ENCODE measurements around the gene FNBP1.

FNBP1 gene

GRCh38 chr9:130054820-130055219 lies 11.8 kb upstream of the FNBP1 start:
- TF ChIP-seq CTCF (conservative IDR thresholded peaks at IDR 0.05): no peak
- H3K27ac ChIP-seq: peak overlapping the region; percentile 94

- no peak for TF ChIP-seq CTCF (conservative IDR thresholded peaks at IDR 0.05)
- peak overlapping the region; percentile 94 for H3K27ac ChIP-seq
These were observed 11.4 kb upstream of the FNBP1 start for GRCh38 chr9:130054325-130054786.

DNA sequence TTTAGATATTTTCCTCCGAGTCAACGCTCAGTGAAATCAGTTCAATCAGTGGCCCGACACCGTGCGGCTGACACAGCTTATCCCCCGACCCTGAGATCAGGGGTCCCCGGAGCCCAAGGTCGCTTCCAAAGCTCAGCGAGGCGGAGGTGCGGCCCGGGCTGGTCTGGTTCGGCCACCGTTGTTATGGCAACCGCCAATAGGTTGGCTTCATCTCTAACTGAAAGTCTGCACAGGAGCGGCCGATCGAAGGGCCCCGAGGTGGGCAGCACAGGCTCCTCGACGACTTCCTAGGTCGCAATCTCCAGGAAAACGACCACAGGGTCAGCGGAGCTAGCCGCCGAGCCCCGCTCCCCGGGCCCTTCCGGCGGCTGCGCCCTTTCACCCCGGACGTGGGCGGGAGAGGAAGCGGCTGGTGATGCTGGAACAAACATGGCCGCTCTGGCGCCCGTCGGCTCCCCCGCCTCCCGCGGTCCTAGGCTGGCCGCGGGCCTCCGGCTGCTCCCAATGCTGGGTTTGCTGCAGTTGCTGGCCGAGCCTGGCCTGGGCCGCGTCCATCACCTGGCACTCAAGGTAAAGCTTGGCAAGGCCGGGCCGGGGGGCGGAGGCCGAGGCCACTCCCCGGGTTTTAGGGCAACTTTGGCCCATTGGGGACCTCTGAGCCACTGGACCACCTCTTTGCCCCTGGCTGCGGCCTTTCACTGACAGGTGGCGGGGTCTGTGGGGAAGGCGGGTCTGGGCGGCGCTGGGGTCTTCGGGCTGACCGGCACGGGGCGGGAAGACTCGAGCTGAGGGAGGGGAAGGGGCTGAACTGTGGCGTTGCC lies 10.7 kb upstream of the FNBP1 start, which contains the start of gene GPR107:
Gene GPR107 (plus strand): TSS at position 403 of the 821 bp plus-strand sequence. CDS start 27 bp downstream, at position 430.
- TF ChIP-seq CTCF (conservative IDR thresholded peaks at IDR 0.05): no peak
- peak within 1 kb of the TSS; percentile 94 for H3K27ac ChIP-seq

- H3K27ac ChIP-seq: peak overlapping the region; percentile 94
- no peak for TF ChIP-seq CTCF (conservative IDR thresholded peaks at IDR 0.05)
These were observed 10.1 kb upstream of the FNBP1 start for GRCh38 chr9:130053109-130053503.

DNA sequence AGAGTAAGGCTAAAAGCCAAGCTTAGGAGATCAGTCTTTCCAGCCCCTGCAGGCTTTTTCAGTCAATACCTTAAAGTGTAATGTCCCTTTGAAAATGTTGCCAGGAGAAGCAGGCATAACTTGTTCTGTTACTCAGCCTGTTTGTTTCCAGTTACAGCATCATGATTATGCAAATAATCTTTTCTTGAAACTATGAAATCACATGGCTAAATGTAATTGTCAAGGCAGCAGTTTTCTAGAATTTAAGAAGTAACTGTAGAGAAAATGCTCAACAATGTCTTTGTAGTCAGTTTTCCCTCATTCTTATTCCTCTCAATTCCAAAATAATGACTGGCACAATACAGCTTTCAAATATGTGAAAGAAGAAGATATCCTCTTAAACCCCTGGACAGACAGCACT lies 8.9 kb upstream of the FNBP1 start:
- H3K27ac ChIP-seq: peak overlapping the region; percentile 94
- no peak for TF ChIP-seq CTCF (conservative IDR thresholded peaks at IDR 0.05)

DNA sequence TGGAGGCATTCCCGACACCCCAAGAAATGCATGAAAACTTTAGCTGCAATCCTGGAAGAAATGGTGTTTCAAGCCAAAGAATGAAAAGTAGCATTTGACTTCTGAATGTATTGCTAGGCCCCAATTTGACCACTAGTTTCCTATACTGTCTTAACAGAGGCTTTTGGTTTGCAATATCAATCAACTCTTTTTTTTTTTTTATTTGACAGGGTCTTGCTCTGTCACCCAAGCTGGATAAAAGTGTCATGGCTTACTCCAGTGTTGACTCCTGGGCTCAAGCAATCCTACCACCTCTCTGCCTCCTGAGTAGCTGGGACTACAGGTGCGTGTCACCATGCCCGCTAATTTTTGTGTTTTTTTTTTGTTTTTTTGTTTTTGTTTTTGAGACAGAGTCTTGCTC lies 7.5 kb upstream of the FNBP1 start:
- peak overlapping the region; percentile 94 for H3K27ac ChIP-seq
- no peak for TF ChIP-seq CTCF (conservative IDR thresholded peaks at IDR 0.05)

DNA sequence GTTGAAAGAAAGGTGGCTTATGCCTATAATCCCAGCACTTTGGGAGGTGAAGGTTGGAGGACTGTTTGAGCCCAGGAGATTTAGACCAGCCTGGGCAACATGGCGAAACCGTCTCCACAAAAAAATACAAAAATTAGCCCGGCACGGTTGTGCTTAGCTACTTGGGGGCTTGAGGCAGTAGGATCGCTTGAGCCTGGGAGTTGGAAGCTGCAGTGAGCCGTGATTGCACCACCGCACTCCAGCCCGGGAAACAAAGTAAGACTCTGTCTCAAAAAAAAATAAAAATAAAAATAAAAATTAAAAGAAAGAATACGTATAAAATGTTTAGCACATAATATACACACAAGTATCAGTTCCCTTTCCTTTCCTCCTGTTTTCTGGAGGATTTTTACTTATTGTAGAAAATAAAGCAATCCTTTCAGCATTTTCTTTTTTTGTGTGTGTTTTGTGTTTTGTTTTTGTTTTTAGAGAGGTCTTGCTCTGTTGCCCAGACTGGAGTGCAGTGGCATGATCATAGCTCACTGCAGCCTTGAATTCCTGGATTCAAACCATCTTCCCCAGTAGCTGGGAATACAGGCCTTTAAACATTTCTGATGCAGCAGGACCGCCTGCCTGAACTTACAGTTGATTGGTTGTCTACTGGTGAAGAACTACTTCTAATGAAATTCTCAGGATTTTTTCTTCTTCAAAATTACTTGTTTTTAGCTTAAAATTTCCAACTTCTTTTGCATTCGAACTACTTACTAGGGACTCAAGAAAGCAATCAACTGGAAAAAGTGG lies 6.6 kb upstream of the FNBP1 start:
- no peak for TF ChIP-seq CTCF (conservative IDR thresholded peaks at IDR 0.05)
- H3K27ac ChIP-seq: no peak overlapping the region; the same call in 1 of the 2 replicates

Measured in VCaP (cell line).